Sigmoid colon (tissue), 7 donors: ENCODE measurements around the gene PTRH1. TPM values are rescaled to one million over a fixed set of nuclear protein-coding genes. Genes with fewer than 3 reads are reported as not detected.

ENCODE experiments used
- DNase-seq: peaks from one replicate; pipeline ENCODE4 v3.0.0-alpha.2; 2019
- H3K27ac ChIP-seq, 4 donors: fragments of 200-600 bp; sonication (generic); one replicate each; pipeline ENCODE4 v1.5.1; 2016 to 2019; ENCODE audit warnings: mild to moderate bottlenecking in 1 of 4
- H3K27me3 ChIP-seq, 3 donors: fragments of 200-600 bp; sonication (generic); one replicate each; pipeline ENCODE4 v1.5.1; 2019; ENCODE audit warnings: mild to moderate bottlenecking in 1 of 3
- H3K36me3 ChIP-seq, 4 donors: fragments of 200-600 bp; sonication (generic); one replicate each; pipeline ENCODE4 v1.5.1; 2016 to 2019
- H3K4me1 ChIP-seq, 4 donors: fragments of 200-600 bp; sonication (generic); one replicate each; pipeline ENCODE4 v1.5.1; 2017 to 2019
- H3K4me3 ChIP-seq, 4 donors: fragments of 200-600 bp; sonication (generic); one replicate each; pipeline ENCODE4 v1.5.1; 2017 to 2019; ENCODE audit warnings: mild to moderate bottlenecking in 2 of 4, moderate library complexity in 1 of 4
- H3K9me3 ChIP-seq, 4 donors: fragments of 200-600 bp in 3 of 4; sonication (generic) in 3 of 4; one replicate each; pipeline versions ENCODE4 v1.5.1 to v1.6.1; 2013 to 2019
- CTCF ChIP-seq, 4 experiments: fragments of 450-650 bp in 3 of 4; fragments of 200-600 bp in 1 of 4; IDR thresholded peaks; one replicate each; pipeline ENCODE4 v1.5.1; 2016 to 2019; ENCODE audit warnings: antibody characterized with exemption in 4 of 4, mild to moderate bottlenecking in 3 of 4, moderate library complexity in 2 of 4
- EP300 ChIP-seq, 4 donors: sonication (generic); formaldehyde crosslinking; IDR thresholded peaks; one replicate each; pipeline ENCODE4 v1.6.1; 2017; ENCODE audit warnings: antibody characterized with exemption in 4 of 4
- POLR2A ChIP-seq, 2 donors: fragments of 450-650 bp; IDR thresholded peaks; one replicate each; pipeline ENCODE4 v1.6.1; 2016; ENCODE audit warnings: antibody characterized with exemption in 2 of 2, mild to moderate bottlenecking in 2 of 2, moderate library complexity in 2 of 2
- POLR2AphosphoS5 ChIP-seq, 4 donors: sonication (generic); formaldehyde crosslinking; IDR thresholded peaks; one replicate each; pipeline ENCODE4 v1.6.1; 2017; ENCODE audit warnings: antibody characterized with exemption in 4 of 4
- WGBS, 2 donors: extraction: QIAGEN DNeasy Blood & Tissue Kit; methylation state at CpG; one replicate each; pipeline ENCODE4 v1.1.7; 2013; 5-methylcytosine and 5-hydroxymethylcytosine counted together
- intact Hi-C: fragments of 100-400 bp; cut with DNase I; formaldehyde crosslinking; loops from one replicate; pipeline ENCODE4 v1.15.1; 2023
- polyA plus RNA-seq, 3 donors: library from polyadenylated mRNA; stranded (reverse); fragments of 200-250 nt; gene quantifications; one replicate each; pipeline ENCODE4 v1.2.3, GENCODE V29; 2013
- total RNA-seq, 4 donors: library from RNA; depleted of rRNA; stranded (reverse); fragments of >200 nt; gene quantifications; one replicate each; pipeline ENCODE4 v1.1.0, GENCODE V29; 2016
- donor health status: healthy with polysubstance abuse.
- donor health status: Bipolar disorder and iron deficiency.
- donor health status: healthy.

PTRH1 gene
- total and polyA plus RNA-seq, 7 donors = 8.9 to 25.8 (median 16.3) TPM

- H3K9me3 ChIP-seq = no peaks in the 10 kb centered on the region
- DNase-seq = no peak
- H3K4me1 ChIP-seq = peaks cover 0 to 19% (median 15%) of the 10 kb centered on the region in 4 donors
- H3K27me3 ChIP-seq = peaks cover 0 to 6% (median 0%) of the 10 kb centered on the region in 3 donors
- no peak overlapping the region for H3K4me3 ChIP-seq
- no peaks in the 10 kb centered on the region for H3K36me3 ChIP-seq
- no peak overlapping the region for H3K27ac ChIP-seq
- no peak for TF ChIP-seq EP300 (IDR thresholded peaks at IDR 0.05)
- no peak for TF ChIP-seq POLR2AphosphoS5 (IDR thresholded peaks at IDR 0.05)
- no peak for TF ChIP-seq POLR2A (IDR thresholded peaks at IDR 0.05)
- intact Hi-C loops = no loop called here
Measured at GRCh38 chr9:127720865-127721227, 5.4 kb upstream of the PTRH1 start.

GRCh38 chr9:127720031-127720864, 4.8 kb upstream of the PTRH1 start:
- H3K27me3 ChIP-seq = peaks cover 0 to 6% (median 0%) of the 10 kb centered on the region in 3 donors
- H3K4me3 ChIP-seq = no peak overlapping the region
- H3K9me3 ChIP-seq = no peaks in the 10 kb centered on the region
- no peak overlapping the region for H3K27ac ChIP-seq
- TF ChIP-seq EP300 (IDR thresholded peaks at IDR 0.05) (no peak), POLR2AphosphoS5 (IDR thresholded peaks at IDR 0.05) (no peak), POLR2A (IDR thresholded peaks at IDR 0.05) (no peak)
- DNase-seq = no peak
- intact Hi-C loops = no loop called here
- 79 to 82% methylated on average over 12 of the region's 12 CpGs for WGBS, 2 donors
- no peaks in the 10 kb centered on the region for H3K36me3 ChIP-seq
- H3K4me1 ChIP-seq = peaks cover 0 to 19% (median 15%) of the 10 kb centered on the region in 4 donors

GRCh38 chr9:127717766-127718165, 2.3 kb upstream of the PTRH1 start:
- H3K4me3 ChIP-seq = no peak overlapping the region
- TF ChIP-seq POLR2A (IDR thresholded peaks at IDR 0.05) (no peak), EP300 (IDR thresholded peaks at IDR 0.05) (no peak), CTCF (IDR thresholded peaks at IDR 0.05) (no peak)

GRCh38 chr9:127716412-127716811, 949 bp upstream of the PTRH1 start:
- Histone ChIP-seq H3K9me3 (no peaks in the 10 kb centered on the region), H3K4me1 (peaks cover 0 to 23% (median 20%) of the 10 kb centered on the region in 4 donors), H3K27ac (peak overlapping the region; percentile 81 to 90 (median 84)), H3K36me3 (no peaks in the 10 kb centered on the region), H3K4me3 (peak overlapping the region; percentile 62 to 77 (median 72)), H3K27me3 (no peaks in the 10 kb centered on the region)
- TF ChIP-seq POLR2A (IDR thresholded peaks at IDR 0.05) = no peak
- TF ChIP-seq POLR2AphosphoS5 (IDR thresholded peaks at IDR 0.05) = no peak
- no peak for TF ChIP-seq CTCF (IDR thresholded peaks at IDR 0.05)
- TF ChIP-seq EP300 (IDR thresholded peaks at IDR 0.05) = no peak
- 76 to 85% methylated on average over 9 of the region's 9 CpGs for WGBS, 2 donors
- no peak for DNase-seq
- intact Hi-C loops = loop anchor here (5.0 kb wide), 2 partner anchors 104 to 129 kb away; partner anchors contain the start of gene STXBP1

More at GRCh38 chr9:127717766-127718165, 2.3 kb upstream of the PTRH1 start:
- H3K9me3 ChIP-seq = no peaks in the 10 kb centered on the region
- H3K4me1 ChIP-seq = peaks cover 0 to 23% (median 20%) of the 10 kb centered on the region in 4 donors
- intact Hi-C loops = loop anchor here (5.0 kb wide), 2 partner anchors 105 to 130 kb away; partner anchors contain the start of gene STXBP1
- H3K27ac ChIP-seq = no peak overlapping the region
- WGBS, 2 donors = 84 to 91% methylated on average over 5 of the region's 5 CpGs
- no peaks in the 10 kb centered on the region for H3K27me3 ChIP-seq
- no peak for DNase-seq
- H3K36me3 ChIP-seq = no peaks in the 10 kb centered on the region

GRCh38 chr9:127714951-127715469, 453 bp downstream of the PTRH1 start:
- TF ChIP-seq POLR2A (IDR thresholded peaks at IDR 0.05) (no peak), POLR2AphosphoS5 (IDR thresholded peaks at IDR 0.05) (no peak), CTCF (IDR thresholded peaks at IDR 0.05) (no peak), EP300 (IDR thresholded peaks at IDR 0.05) (no peak)
- peaks cover 0 to 23% (median 20%) of the 10 kb centered on the region in 4 donors for H3K4me1 ChIP-seq
- peak overlapping the region; percentile 62 to 77 (median 72) for H3K4me3 ChIP-seq
- H3K27me3 ChIP-seq = no peaks in the 10 kb centered on the region
- no peaks in the 10 kb centered on the region for H3K9me3 ChIP-seq
- DNase-seq = no peak
- intact Hi-C loops = loop anchor here (5.0 kb wide), 2 partner anchors 103 to 128 kb away; partner anchors contain the start of gene STXBP1
- 1% methylated on average over 44 of the region's 44 CpGs for WGBS, 2 donors
- H3K27ac ChIP-seq = peak overlapping the region; percentile 81 to 90 (median 84)
- H3K36me3 ChIP-seq = no peaks in the 10 kb centered on the region
